Stimulated activated naive CD8-positive, alpha-beta T cell treated with anti-CD3 and anti-CD28 coated beads, Interleukin-15, amount 100 ng/mL, for 72 hours (primary cell): ENCODE data around the gene EML5.
A peak's percentile ranks its signal among the peaks of the same experiment; 100 is the strongest.

ENCODE experiments used
- ATAC-seq: fragments of 150-1000 bp; cut with Tn5 transposase; 2 replicates; pipeline ENCODE4 v1.10.0; 2021; ENCODE audit warnings: mild to moderate bottlenecking, moderate library complexity
- DNase-seq, 2 donors: peaks; one replicate each; pipeline ENCODE4 v3.0.0; 2021 to 2022
- H3K27ac Mint-ChIP-seq, 2 donors: one replicate each; pipeline ENCODE4 v1.8.0; 2022; ENCODE audit warnings: mild to moderate bottlenecking in 2 of 2, mixed read lengths in 2 of 2, moderate library complexity in 2 of 2
- H3K27me3 Mint-ChIP-seq: one replicate; pipeline ENCODE4 v1.8.0; 2022; ENCODE audit warnings: mixed read lengths
- H3K4me1 Mint-ChIP-seq: one replicate; pipeline ENCODE4 v1.8.0; 2022; ENCODE audit warnings: mild to moderate bottlenecking, mixed read lengths
- H3K4me3 Mint-ChIP-seq, 2 donors: one replicate each; pipeline ENCODE4 v1.8.0; 2022; ENCODE audit warnings: mild to moderate bottlenecking in 2 of 2, mixed read lengths in 2 of 2, moderate library complexity in 1 of 2
- H3K9me3 Mint-ChIP-seq, 2 donors: one replicate each; pipeline ENCODE4 v1.8.0; 2022; ENCODE audit warnings: mixed read lengths in 2 of 2

The EML5 gene

GRCh38 chr14:88786715-88787114, 6.0 kb downstream of the EML5 start:
- ATAC-seq (no peak), DNase-seq (no peak)
- Mint-ChIP-seq H3K9me3 (peaks cover 26 to 47% of the 10 kb centered on the region in 2 donors), H3K4me3 (no peak overlapping the region), H3K4me1 (peaks cover 17% of the 10 kb centered on the region), H3K27ac (no peak overlapping the region), H3K27me3 (no peaks in the 10 kb centered on the region)

GRCh38 chr14:88785911-88786310, 6.8 kb downstream of the EML5 start:
- ATAC-seq (no peak), DNase-seq (no peak)
- Mint-ChIP-seq H3K27ac (no peak overlapping the region), H3K4me3 (no peak overlapping the region), H3K9me3 (peaks cover 28 to 50% of the 10 kb centered on the region in 2 donors), H3K27me3 (no peaks in the 10 kb centered on the region), H3K4me1 (peaks cover 9% of the 10 kb centered on the region)

GRCh38 chr14:88775532-88775931, 17.2 kb downstream of the EML5 start:
- peaks cover 0 to 5% of the 10 kb centered on the region in 2 donors for H3K9me3 Mint-ChIP-seq
- no peak for DNase-seq
- H3K27me3 Mint-ChIP-seq, result no peaks in the 10 kb centered on the region
- no peaks in the 10 kb centered on the region for H3K4me1 Mint-ChIP-seq
- no peak overlapping the region for H3K4me3 Mint-ChIP-seq
- no peak overlapping the region for H3K27ac Mint-ChIP-seq
- ATAC-seq, result no peak

- Mint-ChIP-seq H3K27ac (no peak overlapping the region), H3K4me3 (no peak overlapping the region), H3K9me3 (peaks cover 9 to 11% of the 10 kb centered on the region in 2 donors), H3K27me3 (no peaks in the 10 kb centered on the region), H3K4me1 (no peaks in the 10 kb centered on the region)
- DNase-seq, result no peak
- no peak for ATAC-seq
These were observed 22.0 kb downstream of the EML5 start for GRCh38 chr14:88770736-88771135.

GRCh38 chr14:88765130-88765529, 27.6 kb downstream of the EML5 start:
- Mint-ChIP-seq H3K27me3 (no peaks in the 10 kb centered on the region), H3K27ac (no peak overlapping the region), H3K9me3 (peaks cover 3 to 11% of the 10 kb centered on the region in 2 donors), H3K4me1 (no peaks in the 10 kb centered on the region), H3K4me3 (no peak overlapping the region)
- ATAC-seq (peak; percentile 78), DNase-seq (no peak)

- Mint-ChIP-seq H3K9me3 (no peaks in the 10 kb centered on the region), H3K27me3 (no peaks in the 10 kb centered on the region), H3K4me1 (no peaks in the 10 kb centered on the region), H3K27ac (no peak overlapping the region), H3K4me3 (no peak overlapping the region)
- ATAC-seq (no peak), DNase-seq (no peak)
These were observed 38.9 kb downstream of the EML5 start for GRCh38 chr14:88753873-88754272.

- Mint-ChIP-seq H3K27ac (no peak overlapping the region), H3K27me3 (no peaks in the 10 kb centered on the region), H3K9me3 (no peaks in the 10 kb centered on the region), H3K4me3 (no peak overlapping the region), H3K4me1 (no peaks in the 10 kb centered on the region)
- DNase-seq (no peak), ATAC-seq (no peak)
These were observed 41.8 kb downstream of the EML5 start for GRCh38 chr14:88750945-88751344.

GRCh38 chr14:88750413-88750812, 42.3 kb downstream of the EML5 start:
- Mint-ChIP-seq H3K27ac (no peak overlapping the region), H3K4me3 (no peak overlapping the region), H3K27me3 (no peaks in the 10 kb centered on the region), H3K9me3 (no peaks in the 10 kb centered on the region), H3K4me1 (no peaks in the 10 kb centered on the region)
- DNase-seq (no peak), ATAC-seq (no peak)

- H3K4me3 Mint-ChIP-seq, result no peak overlapping the region
- H3K4me1 Mint-ChIP-seq, result no peaks in the 10 kb centered on the region
- no peak for ATAC-seq
- no peaks in the 10 kb centered on the region for H3K27me3 Mint-ChIP-seq
- no peak for DNase-seq
- no peaks in the 10 kb centered on the region for H3K9me3 Mint-ChIP-seq
- no peak overlapping the region for H3K27ac Mint-ChIP-seq
These were observed 43.6 kb downstream of the EML5 start for GRCh38 chr14:88749139-88749538.

GRCh38 chr14:88748288-88748687, 44.5 kb downstream of the EML5 start:
- Mint-ChIP-seq H3K4me3 (no peak overlapping the region), H3K4me1 (no peaks in the 10 kb centered on the region), H3K27me3 (no peaks in the 10 kb centered on the region), H3K27ac (no peak overlapping the region), H3K9me3 (no peaks in the 10 kb centered on the region)
- ATAC-seq, result no peak
- no peak for DNase-seq

- ATAC-seq, result no peak
- no peaks in the 10 kb centered on the region for H3K27me3 Mint-ChIP-seq
- H3K4me1 Mint-ChIP-seq, result no peaks in the 10 kb centered on the region
These were observed 46.7 kb downstream of the EML5 start for GRCh38 chr14:88746052-88746451.

GRCh38 chr14:88737245-88737644, 55.5 kb downstream of the EML5 start:
- no peak for DNase-seq
- H3K27ac Mint-ChIP-seq, result peak overlapping the region in 1 of 2 donors; percentile 62
- no peak for ATAC-seq
- peaks cover 0 to 6% of the 10 kb centered on the region in 2 donors for H3K9me3 Mint-ChIP-seq
- H3K4me1 Mint-ChIP-seq, result no peaks in the 10 kb centered on the region
- no peaks in the 10 kb centered on the region for H3K27me3 Mint-ChIP-seq
- no peak overlapping the region for H3K4me3 Mint-ChIP-seq

More at GRCh38 chr14:88746052-88746451, 46.7 kb downstream of the EML5 start:
- H3K27ac Mint-ChIP-seq, result no peak overlapping the region
- no peak overlapping the region for H3K4me3 Mint-ChIP-seq
- no peaks in the 10 kb centered on the region for H3K9me3 Mint-ChIP-seq
- DNase-seq, result no peak

- no peaks in the 10 kb centered on the region for H3K27me3 Mint-ChIP-seq
- no peak overlapping the region for H3K27ac Mint-ChIP-seq
- no peak overlapping the region for H3K4me3 Mint-ChIP-seq
- ATAC-seq (no peak), DNase-seq (no peak)
- H3K9me3 Mint-ChIP-seq, result peaks cover 0 to 6% of the 10 kb centered on the region in 2 donors
- H3K4me1 Mint-ChIP-seq, result no peaks in the 10 kb centered on the region
These were observed 59.6 kb downstream of the EML5 start for GRCh38 chr14:88733121-88733520.

GRCh38 chr14:88729159-88729558, 63.6 kb downstream of the EML5 start:
- no peak for DNase-seq
- no peak overlapping the region for H3K4me3 Mint-ChIP-seq
- H3K9me3 Mint-ChIP-seq, result peaks cover 0 to 6% of the 10 kb centered on the region in 2 donors
- no peak overlapping the region for H3K27ac Mint-ChIP-seq
- ATAC-seq, result no peak
- no peaks in the 10 kb centered on the region for H3K4me1 Mint-ChIP-seq
- H3K27me3 Mint-ChIP-seq, result no peaks in the 10 kb centered on the region

GRCh38 chr14:88727057-88727456, 65.7 kb downstream of the EML5 start:
- no peak overlapping the region for H3K4me3 Mint-ChIP-seq
- H3K27me3 Mint-ChIP-seq, result no peaks in the 10 kb centered on the region
- DNase-seq (no peak), ATAC-seq (no peak)
- no peak overlapping the region for H3K27ac Mint-ChIP-seq
- H3K4me1 Mint-ChIP-seq, result no peaks in the 10 kb centered on the region
- no peaks in the 10 kb centered on the region for H3K9me3 Mint-ChIP-seq

- Mint-ChIP-seq H3K4me3 (no peak overlapping the region), H3K9me3 (no peaks in the 10 kb centered on the region), H3K4me1 (no peaks in the 10 kb centered on the region), H3K27ac (no peak overlapping the region), H3K27me3 (no peaks in the 10 kb centered on the region)
- no peak for DNase-seq
- ATAC-seq, result no peak
These were observed 82.0 kb downstream of the EML5 start for GRCh38 chr14:88710709-88711108.

- Mint-ChIP-seq H3K9me3 (no peaks in the 10 kb centered on the region), H3K27me3 (no peaks in the 10 kb centered on the region), H3K4me1 (no peaks in the 10 kb centered on the region), H3K27ac (no peak overlapping the region), H3K4me3 (no peak overlapping the region)
- DNase-seq, result no peak
- ATAC-seq, result no peak
These were observed 85.7 kb downstream of the EML5 start for GRCh38 chr14:88707088-88707487.
